H9 (cell line): Measurements from ENCODE around the gene RAB27A. TPM values are rescaled to one million over a fixed set of nuclear protein-coding genes. Genes with fewer than 3 reads are reported as not detected.

Source experiments
- DNase-seq: peaks from one replicate; pipeline ENCODE4 v3.0.0-alpha.2; 2017
- H2AFZ ChIP-seq: one replicate; pipeline ENCODE4 v1.6.1; 2013; ENCODE audit warnings: mild to moderate bottlenecking, low read length, control low read depth, moderate library complexity
- H2AK5ac ChIP-seq: 2 replicates; pipeline ENCODE4 v1.6.1; 2013; ENCODE audit warnings: low read length, control low read depth, mixed read lengths; ENCODE audit not compliant: insufficient read length
- H2BK120ac ChIP-seq: one replicate; pipeline ENCODE4 v1.6.1; 2013; ENCODE audit warnings: low read depth, mild to moderate bottlenecking, low read length, control low read depth, inconsistent platforms; ENCODE audit not compliant: poor library complexity, severe bottlenecking
- H2BK12ac ChIP-seq: 2 replicates; pipeline ENCODE4 v1.6.1; 2013; ENCODE audit warnings: low read length, control low read depth, mixed read lengths, low read depth; ENCODE audit not compliant: insufficient read length
- H2BK15ac ChIP-seq: 2 replicates; pipeline ENCODE4 v1.6.1; 2013; ENCODE audit warnings: low read depth, low read length, control low read depth
- H2BK20ac ChIP-seq: one replicate; pipeline ENCODE4 v1.6.1; 2013; ENCODE audit warnings: low read depth, mild to moderate bottlenecking, low read length, control low read depth, inconsistent platforms; ENCODE audit not compliant: poor library complexity, severe bottlenecking
- H2BK5ac ChIP-seq: 2 replicates; pipeline ENCODE4 v1.6.1; 2013; ENCODE audit warnings: low read length, control low read depth, mixed read lengths; ENCODE audit not compliant: insufficient read length
- H3K14ac ChIP-seq: 2 replicates; pipeline ENCODE4 v1.6.1; 2013; ENCODE audit warnings: low read length, control low read depth; ENCODE audit not compliant: insufficient read depth
- H3K18ac ChIP-seq: 2 replicates; pipeline ENCODE4 v1.6.1; 2013; ENCODE audit warnings: low read depth, mild to moderate bottlenecking, mixed read lengths, low read length, control low read depth; ENCODE audit not compliant: insufficient read length
- H3K23ac ChIP-seq: 2 replicates; pipeline ENCODE4 v1.6.1; 2013; ENCODE audit warnings: low read length, control low read depth, mixed read lengths, low read depth; ENCODE audit not compliant: insufficient read length
- H3K23me2 ChIP-seq: 2 replicates; pipeline ENCODE4 v1.6.1; 2013; ENCODE audit warnings: low read depth, mild to moderate bottlenecking, mixed read lengths, low read length, control low read depth; ENCODE audit not compliant: insufficient read length, poor library complexity, severe bottlenecking
- H3K27ac ChIP-seq: 2 replicates; pipeline ENCODE4 v1.5.1; 2013; ENCODE audit warnings: low read length, control low read depth, mixed read lengths, low read depth; ENCODE audit not compliant: insufficient read length
- H3K27me3 ChIP-seq: 2 replicates; pipeline ENCODE4 v1.6.1; 2013; ENCODE audit warnings: low read length, control low read depth, inconsistent platforms; ENCODE audit not compliant: insufficient read depth
- H3K4ac ChIP-seq: 2 replicates; pipeline ENCODE4 v1.6.1; 2013; ENCODE audit warnings: low read depth, mild to moderate bottlenecking, control low read depth, inconsistent platforms, low read length, moderate library complexity
- H3K4me1 ChIP-seq: 2 replicates; pipeline ENCODE4 v1.6.1; 2013; ENCODE audit warnings: low read length, control low read depth, inconsistent platforms; ENCODE audit not compliant: insufficient read depth
- H3K4me2 ChIP-seq: 2 replicates; pipeline ENCODE4 v1.6.1; 2013; ENCODE audit warnings: low read length, control low read depth, mixed read lengths; ENCODE audit not compliant: insufficient read length, insufficient read depth
- H3K56ac ChIP-seq: 2 replicates; pipeline ENCODE4 v1.6.1; 2013; ENCODE audit warnings: low read depth, mild to moderate bottlenecking, mixed read lengths, low read length, control low read depth; ENCODE audit not compliant: insufficient read length
- H3K79me1 ChIP-seq: 2 replicates; pipeline ENCODE4 v1.6.1; 2013; ENCODE audit warnings: low read depth, mild to moderate bottlenecking, moderate library complexity, low read length, control low read depth, inconsistent platforms; ENCODE audit not compliant: insufficient read depth, poor library complexity, severe bottlenecking
- H3K79me2 ChIP-seq: 2 replicates; pipeline ENCODE4 v1.6.1; 2013; ENCODE audit warnings: low read length, control low read depth, inconsistent platforms; ENCODE audit not compliant: insufficient read depth
- H3K9ac ChIP-seq: 2 replicates; pipeline ENCODE4 v1.6.1; 2013; ENCODE audit warnings: low read length, control low read depth, mixed read lengths; ENCODE audit not compliant: insufficient read length; ENCODE audit errors: extremely low read depth
- H3K9me3 ChIP-seq: one replicate; pipeline ENCODE4 v1.6.1; 2013; ENCODE audit warnings: low read depth, low read length, inconsistent platforms; ENCODE audit not compliant: control insufficient read depth
- H3T11ph ChIP-seq: one replicate; pipeline ENCODE4 v1.6.1; 2013; ENCODE audit warnings: mild to moderate bottlenecking, low read length, control low read depth, inconsistent platforms
- H4K20me1 ChIP-seq: one replicate; pipeline ENCODE4 v1.6.1; 2013; ENCODE audit not compliant: control insufficient read depth, insufficient read length, insufficient read depth
- H4K5ac ChIP-seq: 2 replicates; pipeline ENCODE4 v1.6.1; 2013; ENCODE audit warnings: low read depth, mild to moderate bottlenecking, mixed read lengths, low read length, control low read depth; ENCODE audit not compliant: insufficient read length
- H4K8ac ChIP-seq: replicated peaks from 2 replicates; pipeline ENCODE4 v1.6.1; 2013; ENCODE audit warnings: low read length, control low read depth, mixed read lengths, low read depth; ENCODE audit not compliant: insufficient read length
- H4K91ac ChIP-seq: 2 replicates; pipeline ENCODE4 v1.6.1; 2013; ENCODE audit warnings: low read depth, mild to moderate bottlenecking, moderate library complexity, mixed read lengths, low read length, control low read depth; ENCODE audit not compliant: insufficient read length
- H3K27ac Mint-ChIP-seq, 3 experiments: 2 replicates in 2 of 3; 3 replicates in 1 of 3; pipeline ENCODE4 v1.8.0; 2020 to 2021; ENCODE audit warnings: mixed read lengths in 3 of 3, mild to moderate bottlenecking in 1 of 3, moderate library complexity in 1 of 3
- H3K27me3 Mint-ChIP-seq: 2 replicates; pipeline ENCODE4 v1.8.0; 2021; ENCODE audit warnings: low read depth, mild to moderate bottlenecking, moderate library complexity, mixed read lengths
- H3K36me3 Mint-ChIP-seq, 3 experiments: 2 replicates in 2 of 3; 3 replicates in 1 of 3; pipeline ENCODE4 v1.8.0; 2020 to 2021; ENCODE audit warnings: low read depth in 3 of 3, mixed read lengths in 3 of 3; ENCODE audit not compliant: insufficient read depth in 1 of 3
- H3K4me1 Mint-ChIP-seq, 2 experiments: 2 replicates each; pipeline ENCODE4 v1.8.0; 2020; ENCODE audit warnings: mixed read lengths in 2 of 2
- H3K4me3 Mint-ChIP-seq, 2 experiments: 2 replicates in 1 of 2; 3 replicates in 1 of 2; pipeline ENCODE4 v1.8.0; 2020 to 2021; ENCODE audit warnings: mild to moderate bottlenecking in 2 of 2, mixed read lengths in 2 of 2, moderate library complexity in 1 of 2
- H3K9me3 Mint-ChIP-seq, 2 experiments: 2 replicates in 1 of 2; 3 replicates in 1 of 2; pipeline ENCODE4 v1.8.0; 2020; ENCODE audit warnings: mild to moderate bottlenecking in 2 of 2, mixed read lengths in 2 of 2, moderate library complexity in 1 of 2
- WGBS: extraction: QIAGEN DNeasy Blood & Tissue Kit; methylation state at CpG from one replicate; pipeline ENCODE4 v1.1.7; 2013; ENCODE audit warnings: missing lambda C conversion rate, low lambda C conversion rate, mixed read lengths; ENCODE audit not compliant: insufficient read length; ENCODE audit errors: extremely low coverage; 5-methylcytosine and 5-hydroxymethylcytosine counted together
- total RNA-seq: library from RNA; stranded (reverse); gene quantifications from 2 replicates; pipeline ENCODE4 v1.2.1, GENCODE V29; 2021
- TF ChIP-seq, protein P1 (sequence below): fragments of 200-600 bp; sonication (generic); conservative IDR thresholded peaks from 3 replicates; pipeline ENCODE4 v1.8.0; 2021; ENCODE audit warnings: antibody characterized with exemption, mild to moderate bottlenecking

RAB27A gene
- total RNA-seq, 1 experiment from 2014 or later, result 6.8 TPM

DNA sequence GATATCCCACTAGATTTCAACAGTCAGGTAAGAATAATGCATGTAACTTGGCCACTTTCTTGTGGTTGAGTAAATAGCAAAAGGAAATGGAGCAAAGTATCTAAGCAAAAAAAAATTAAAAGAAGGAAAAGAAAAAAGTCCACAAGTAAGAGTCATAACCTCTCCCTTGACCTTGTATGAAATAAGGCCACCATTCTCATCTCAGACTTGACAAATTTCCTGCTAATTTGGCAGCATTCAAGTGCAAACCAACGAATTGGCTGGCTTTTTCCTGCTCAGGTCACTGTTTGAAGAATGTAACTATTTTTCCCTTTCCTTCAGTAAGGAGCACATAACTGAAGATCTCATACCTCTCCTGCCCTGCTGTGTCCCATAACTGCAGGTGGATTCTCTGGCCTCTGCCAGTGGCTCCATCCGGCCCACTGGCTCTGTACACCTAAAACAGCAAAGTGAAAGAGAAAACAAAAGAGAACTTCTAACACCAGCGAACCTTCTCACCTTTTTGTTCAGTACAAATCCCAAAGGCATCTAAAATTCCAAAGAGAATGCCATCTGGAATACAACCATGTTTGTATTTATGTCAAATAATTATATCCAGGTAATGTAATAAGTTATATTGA lies 59.5 kb downstream of the RAB27A start:
- Histone ChIP-seq H3K14ac (no peak overlapping the region), H2AK5ac (no peak overlapping the region), H2AFZ (no peak overlapping the region), H3K56ac (no peak overlapping the region), H4K91ac (no peak overlapping the region), H3K27me3 (no peaks in the 10 kb centered on the region), H3K18ac (no peak overlapping the region), H4K8ac (no peak overlapping the region), H4K5ac (no peak overlapping the region), H4K20me1 (no peaks in the 10 kb centered on the region), H3K4me2 (no peak overlapping the region), H3K23me2 (no peaks in the 10 kb centered on the region), H2BK15ac (no peak overlapping the region), H3K79me1 (no peaks in the 10 kb centered on the region), H3K23ac (no peak overlapping the region), H2BK20ac (no peak overlapping the region), H3K4ac (no peak overlapping the region), H3K4me1 (no peaks in the 10 kb centered on the region), H3T11ph (no peak overlapping the region), H3K79me2 (no peaks in the 10 kb centered on the region), H3K9ac (no peak overlapping the region), H3K27ac (no peak overlapping the region), H2BK120ac (no peak overlapping the region), H3K9me3 (no peaks in the 10 kb centered on the region), H2BK5ac (no peak overlapping the region), H2BK12ac (no peak overlapping the region)
- Mint-ChIP-seq H3K4me3 (no peak overlapping the region), H3K27ac (peak overlapping the region in 1 of 3 experiments; percentile 80; a peak in 1 of 7 replicates), H3K36me3 (no peaks in the 10 kb centered on the region), H3K9me3 (no peaks in the 10 kb centered on the region), H3K27me3 (no peaks in the 10 kb centered on the region), H3K4me1 (peaks cover 0 to 3% of the 10 kb centered on the region in 2 experiments; a peak in 1 of 4 replicates)
- DNase-seq, result no peak
- TF ChIP-seq, protein P1, sequence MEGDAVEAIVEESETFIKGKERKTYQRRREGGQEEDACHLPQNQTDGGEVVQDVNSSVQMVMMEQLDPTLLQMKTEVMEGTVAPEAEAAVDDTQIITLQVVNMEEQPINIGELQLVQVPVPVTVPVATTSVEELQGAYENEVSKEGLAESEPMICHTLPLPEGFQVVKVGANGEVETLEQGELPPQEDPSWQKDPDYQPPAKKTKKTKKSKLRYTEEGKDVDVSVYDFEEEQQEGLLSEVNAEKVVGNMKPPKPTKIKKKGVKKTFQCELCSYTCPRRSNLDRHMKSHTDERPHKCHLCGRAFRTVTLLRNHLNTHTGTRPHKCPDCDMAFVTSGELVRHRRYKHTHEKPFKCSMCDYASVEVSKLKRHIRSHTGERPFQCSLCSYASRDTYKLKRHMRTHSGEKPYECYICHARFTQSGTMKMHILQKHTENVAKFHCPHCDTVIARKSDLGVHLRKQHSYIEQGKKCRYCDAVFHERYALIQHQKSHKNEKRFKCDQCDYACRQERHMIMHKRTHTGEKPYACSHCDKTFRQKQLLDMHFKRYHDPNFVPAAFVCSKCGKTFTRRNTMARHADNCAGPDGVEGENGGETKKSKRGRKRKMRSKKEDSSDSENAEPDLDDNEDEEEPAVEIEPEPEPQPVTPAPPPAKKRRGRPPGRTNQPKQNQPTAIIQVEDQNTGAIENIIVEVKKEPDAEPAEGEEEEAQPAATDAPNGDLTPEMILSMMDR, result no peak
- WGBS, result no CpG with 5 or more reads among the region's 3 CpGs
